Neutrophil (primary cell): ENCODE data around the gene ASTN1.

ENCODE experiments used
- H3K27ac ChIP-seq: fragments of 200-600 bp; sonication (generic); 2 replicates; pipeline ENCODE4 v1.5.1; 2016; ENCODE audit warnings: mild to moderate bottlenecking, moderate library complexity
- H3K27me3 ChIP-seq: fragments of 200-600 bp; sonication (generic); 2 replicates; pipeline ENCODE4 v1.6.0; 2016; ENCODE audit warnings: mild to moderate bottlenecking
- H3K36me3 ChIP-seq: fragments of 200-600 bp; sonication (generic); 2 replicates; pipeline ENCODE4 v1.5.1; 2017
- H3K4me1 ChIP-seq, 2 experiments: fragments of 200-600 bp in 1 of 2; sonication (generic) in 1 of 2; 1 replicate in 1 of 2; 2 replicates in 1 of 2; pipeline versions ENCODE4 v1.5.1 to v1.6.1; 2013 to 2016; ENCODE audit warnings: low read depth in 1 of 2, low read length in 1 of 2, mild to moderate bottlenecking in 1 of 2, moderate library complexity in 1 of 2; ENCODE audit not compliant: control insufficient read depth in 1 of 2, insufficient read depth in 1 of 2
- H3K4me3 ChIP-seq, 2 experiments: fragments of 200-600 bp in 1 of 2; sonication (generic) in 1 of 2; 1 replicate in 1 of 2; 2 replicates in 1 of 2; pipeline ENCODE4 v1.5.1; 2013 to 2016; ENCODE audit warnings: low read depth in 1 of 2, low read length in 1 of 2, mild to moderate bottlenecking in 1 of 2, moderate library complexity in 1 of 2
- H3K9me3 ChIP-seq: fragments of 200-600 bp; sonication (generic); 2 replicates; pipeline ENCODE4 v1.5.1; 2016
- CTCF ChIP-seq: fragments of 200-600 bp; sonication (generic); IDR thresholded peaks from 2 replicates; pipeline ENCODE4 v1.5.1; 2016; ENCODE audit warnings: antibody characterized with exemption

Gene ASTN1

GRCh38 chr1:176957603-176958002 is 206.9 kb downstream of the ASTN1 start:
- no peak for TF ChIP-seq CTCF
- H3K4me1 ChIP-seq = no peaks in the 10 kb centered on the region

GRCh38 chr1:176954242-176954641 is 210.3 kb downstream of the ASTN1 start:
- Histone ChIP-seq H3K27ac (no peak overlapping the region), H3K4me3 (no peak overlapping the region), H3K27me3 (no peaks in the 10 kb centered on the region), H3K4me1 (no peaks in the 10 kb centered on the region), H3K9me3 (no peaks in the 10 kb centered on the region), H3K36me3 (no peaks in the 10 kb centered on the region)
- no peak for TF ChIP-seq CTCF

More at GRCh38 chr1:176957603-176958002, 206.9 kb downstream of the ASTN1 start:
- H3K27ac ChIP-seq = no peak overlapping the region
- no peaks in the 10 kb centered on the region for H3K36me3 ChIP-seq
- H3K4me3 ChIP-seq = no peak overlapping the region
- no peaks in the 10 kb centered on the region for H3K9me3 ChIP-seq
- H3K27me3 ChIP-seq = no peaks in the 10 kb centered on the region

GRCh38 chr1:176950736-176951324 is 213.7 kb downstream of the ASTN1 start:
- Histone ChIP-seq H3K27ac (no peak overlapping the region), H3K27me3 (peaks cover 4% of the 10 kb centered on the region), H3K4me3 (no peak overlapping the region), H3K36me3 (no peaks in the 10 kb centered on the region), H3K9me3 (no peaks in the 10 kb centered on the region), H3K4me1 (no peaks in the 10 kb centered on the region)
- no peak for TF ChIP-seq CTCF

DNA sequence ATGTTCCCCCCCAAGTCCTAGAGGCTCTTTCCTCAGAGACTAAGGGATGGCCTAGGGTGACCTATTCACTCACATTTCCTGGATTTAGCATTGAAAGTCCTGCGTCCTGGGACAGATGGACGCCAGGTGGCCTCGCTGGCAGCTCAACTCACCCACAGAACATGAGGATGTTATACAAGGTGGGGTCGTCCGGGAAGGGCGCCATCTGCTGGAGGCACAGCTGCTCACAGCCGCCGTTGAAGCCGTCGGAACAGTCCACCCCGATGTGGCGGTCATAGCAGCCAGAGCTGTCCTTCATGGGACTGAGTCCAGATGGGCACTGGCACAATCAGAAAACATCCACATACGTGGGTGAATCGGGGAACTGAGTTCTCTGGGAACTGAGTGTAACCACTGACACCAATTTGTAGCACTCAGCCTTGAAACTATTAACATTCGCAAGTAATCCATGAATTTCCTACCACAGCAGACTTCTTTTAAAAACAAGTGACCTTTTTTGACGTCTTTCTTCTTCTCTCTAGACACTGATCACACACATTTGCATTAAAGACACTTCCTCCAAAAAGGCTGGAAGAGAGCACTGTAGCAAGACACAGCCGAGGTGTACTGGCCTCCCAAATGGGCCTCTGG is 215.4 kb downstream of the ASTN1 start:
- TF ChIP-seq CTCF = no peak

DNA sequence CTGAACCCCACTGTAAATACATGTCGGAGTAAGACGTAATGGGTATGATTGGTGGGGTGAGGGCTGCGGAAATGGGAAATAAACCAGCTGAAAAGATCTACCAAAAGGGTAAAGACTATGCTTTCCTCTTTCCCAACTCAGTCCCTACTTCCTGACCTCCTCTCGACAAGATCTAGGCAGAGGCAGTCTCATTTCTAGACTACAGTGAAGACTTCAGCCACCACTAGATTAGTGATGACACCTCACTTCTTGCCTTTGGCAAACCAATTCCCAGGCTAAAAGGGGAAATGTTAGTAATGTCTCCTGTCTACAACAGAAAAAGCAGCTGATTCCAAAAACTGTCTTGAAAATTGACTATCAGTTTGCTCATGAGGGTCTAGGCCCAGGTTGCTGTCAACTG is 219.9 kb downstream of the ASTN1 start:
- H3K9me3 ChIP-seq = no peaks in the 10 kb centered on the region
- H3K27me3 ChIP-seq = peaks cover 4% of the 10 kb centered on the region
- H3K36me3 ChIP-seq = no peaks in the 10 kb centered on the region
- no peaks in the 10 kb centered on the region for H3K4me1 ChIP-seq
- H3K4me3 ChIP-seq = no peak overlapping the region
- TF ChIP-seq CTCF = no peak
- H3K27ac ChIP-seq = no peak overlapping the region

More for the DNA sequence above, 215.4 kb downstream of the ASTN1 start:
- H3K9me3 ChIP-seq = no peaks in the 10 kb centered on the region
- H3K27ac ChIP-seq = no peak overlapping the region
- no peak overlapping the region for H3K4me3 ChIP-seq
- peaks cover 4% of the 10 kb centered on the region for H3K27me3 ChIP-seq
- no peaks in the 10 kb centered on the region for H3K4me1 ChIP-seq
- no peaks in the 10 kb centered on the region for H3K36me3 ChIP-seq
